SK-N-SH (cell line): ENCODE measurements around the gene PDE4D. TPM values are rescaled to one million over a fixed set of nuclear protein-coding genes. Genes with fewer than 3 reads are reported as not detected.

Experiments used
- CTCF ChIA-PET: fragments of 300-600, 350-600 bp; formaldehyde crosslinking; extraction: SDS; loops from one replicate; lab custom pipeline; 2021; lab: Yijun Ruan, JAX
- POLR2A ChIA-PET: fragments of 350-600 bp; sonication (Branson Sonifier 250); formaldehyde crosslinking; extraction: SDS; loops from one replicate; lab custom pipeline; 2020; ENCODE audit warnings: antibody characterized with exemption, inconsistent platforms; lab: Yijun Ruan, JAX
- DNase-seq: peaks from one replicate; pipeline ENCODE4 v3.0.0; 2012
- H2AFZ ChIP-seq: fragments of 200-600 bp; sonication (generic); 2 replicates; pipeline ENCODE4 v1.8.1; 2016; ENCODE audit warnings: antibody characterized with exemption, mild to moderate bottlenecking, low read depth
- H3F3A ChIP-seq: fragments of 200-600 bp; sonication (generic); replicated peaks from 2 replicates; pipeline ENCODE3; 2016; ENCODE audit warnings: antibody characterized with exemption, mild to moderate bottlenecking; ENCODE audit not compliant: insufficient read depth
- H3K27ac ChIP-seq, 2 experiments: fragments of 200-500 bp in 1 of 2; fragments of 200-600 bp in 1 of 2; sonication (Bioruptor generic) in 1 of 2; sonication (generic), shearing (Covaris generic) in 1 of 2; 2 replicates each; pipeline versions ENCODE4 v1.5.1 to v1.6.1; 2014 to 2016; ENCODE audit warnings: low read depth in 2 of 2, inconsistent platforms in 1 of 2, low read length in 1 of 2, mild to moderate bottlenecking in 1 of 2, mixed read lengths in 1 of 2
- H3K27me3 ChIP-seq: fragments of 200-600 bp; sonication (generic), shearing (Covaris generic); 2 replicates; pipeline ENCODE4 v1.6.1; 2016; ENCODE audit warnings: mixed run types; ENCODE audit not compliant: insufficient read depth
- H3K36me3 ChIP-seq, 2 experiments: fragments of 200-500 bp in 1 of 2; fragments of 200-600 bp in 1 of 2; sonication (Bioruptor generic) in 1 of 2; sonication (generic) in 1 of 2; replicated peaks in 1 of 2; 2 replicates each; pipeline versions ENCODE3 to v1.5.1; 2014 to 2016; ENCODE audit warnings: low read length in 1 of 2, mild to moderate bottlenecking in 1 of 2; ENCODE audit not compliant: insufficient read depth in 2 of 2, control insufficient read depth in 1 of 2
- H3K4me1 ChIP-seq, 2 experiments: fragments of 200-500 bp in 1 of 2; fragments of 200-600 bp in 1 of 2; sonication (Bioruptor generic) in 1 of 2; sonication (generic), shearing (Covaris generic) in 1 of 2; 2 replicates each; pipeline versions ENCODE4 v1.5.1 to v1.6.1; 2014 to 2016; ENCODE audit warnings: low read depth in 1 of 2, low read length in 1 of 2, mixed run types in 1 of 2; ENCODE audit not compliant: insufficient read depth in 2 of 2, control insufficient read depth in 1 of 2
- H3K4me2 ChIP-seq: fragments of 200-600 bp; sonication (generic), shearing (Covaris generic); 2 replicates; pipeline ENCODE4 v1.6.1; 2017; ENCODE audit warnings: mixed run types
- H3K4me3 ChIP-seq, 2 experiments: fragments of 200-500 bp in 1 of 2; fragments of 200-600 bp in 1 of 2; sonication (Bioruptor generic) in 1 of 2; sonication (generic), shearing (Covaris generic) in 1 of 2; 2 replicates each; pipeline versions ENCODE4 v1.5.1 to v1.8.1; 2014 to 2016; ENCODE audit warnings: low read depth in 2 of 2, inconsistent platforms in 1 of 2, low read length in 1 of 2, mild to moderate bottlenecking in 1 of 2, mixed read lengths in 1 of 2, moderate library complexity in 1 of 2
- H3K79me2 ChIP-seq: fragments of 200-600 bp; sonication (generic); 2 replicates; pipeline ENCODE4 v1.8.1; 2017; ENCODE audit warnings: mild to moderate bottlenecking; ENCODE audit not compliant: insufficient read depth
- H3K9ac ChIP-seq: fragments of 200-600 bp; sonication (generic); 2 replicates; pipeline ENCODE4 v1.6.1; 2017; ENCODE audit warnings: mixed run types
- H3K9me2 ChIP-seq: fragments of 200-600 bp; sonication (generic); 2 replicates; pipeline ENCODE4 v1.6.1; 2017; ENCODE audit warnings: mixed run types
- H3K9me3 ChIP-seq: fragments of 200-600 bp; sonication (generic); 2 replicates; pipeline ENCODE4 v1.6.1; 2017; ENCODE audit warnings: mixed run types, mild to moderate bottlenecking, moderate library complexity
- H4K20me1 ChIP-seq: fragments of 200-600 bp; sonication (generic); 2 replicates; pipeline ENCODE4 v1.6.1; 2017; ENCODE audit warnings: mild to moderate bottlenecking, mixed run types; ENCODE audit not compliant: insufficient read depth
- CTCF ChIP-seq: fragments of 200-600 bp; sonication (generic); IDR thresholded peaks from 2 replicates; pipeline ENCODE4 v1.6.1; 2017; ENCODE audit warnings: antibody characterized with exemption, mild to moderate bottlenecking, moderate library complexity
- ELF1 ChIP-seq: IDR thresholded peaks from 2 replicates; pipeline ENCODE4 v1.4.0; 2012
- EP300 ChIP-seq, 2 experiments: IDR thresholded peaks; 2 replicates each; pipeline versions ENCODE4 v1.4.0 to v1.6.1; 2012; ENCODE audit warnings: borderline replicate concordance in 1 of 2, low read depth in 1 of 2, low read length in 1 of 2
- FOSL2 ChIP-seq: IDR thresholded peaks from 2 replicates; pipeline ENCODE4 v1.4.0; 2012; ENCODE audit warnings: low read depth, mild to moderate bottlenecking, moderate library complexity, borderline replicate concordance
- FOXJ3 ChIP-seq: sonication (generic); formaldehyde crosslinking; IDR thresholded peaks from 2 replicates; pipeline ENCODE4 v1.5.1; 2020; ENCODE audit warnings: mild to moderate bottlenecking, missing genetic modification reagents
- GABPA ChIP-seq: IDR thresholded peaks from 2 replicates; pipeline ENCODE4 v1.4.0; 2012; ENCODE audit warnings: low read depth, mild to moderate bottlenecking
- GATA2 ChIP-seq: sonication (generic); formaldehyde crosslinking; IDR thresholded peaks from 2 replicates; pipeline ENCODE4 v1.5.0; 2020; ENCODE audit warnings: mild to moderate bottlenecking, missing genetic modification reagents
- JUND ChIP-seq: IDR thresholded peaks from 2 replicates; pipeline ENCODE4 v1.4.0; 2012
- NFIC ChIP-seq: IDR thresholded peaks from 2 replicates; pipeline ENCODE4 v1.4.0; 2012; ENCODE audit warnings: borderline replicate concordance
- POLR2AphosphoS5 ChIP-seq: IDR thresholded peaks from 2 replicates; pipeline ENCODE4 v1.6.1; 2012; ENCODE audit warnings: low read depth, low read length
- RFX5 ChIP-seq: IDR thresholded peaks from 2 replicates; pipeline ENCODE4 v1.6.1; 2012; ENCODE audit warnings: mild to moderate bottlenecking, improper control_type of control experiment, low read length
- RXRA ChIP-seq: IDR thresholded peaks from 2 replicates; pipeline ENCODE4 v1.4.0; 2012; ENCODE audit warnings: low read depth, mild to moderate bottlenecking, borderline replicate concordance
- SIN3A ChIP-seq: IDR thresholded peaks from 2 replicates; pipeline ENCODE4 v1.6.1; 2012; ENCODE audit warnings: low read depth, mild to moderate bottlenecking, low read length, moderate library complexity, borderline replicate concordance
- SMC3 ChIP-seq: IDR thresholded peaks from 2 replicates; pipeline ENCODE4 v1.6.1; 2012; ENCODE audit warnings: low read depth, low read length, improper control_type of control experiment
- TCF12 ChIP-seq: IDR thresholded peaks from 2 replicates; pipeline ENCODE4 v1.4.0; 2012
- TEAD4 ChIP-seq: IDR thresholded peaks from 2 replicates; pipeline ENCODE4 v1.4.0; 2012; ENCODE audit warnings: mild to moderate bottlenecking, borderline replicate concordance; ENCODE audit not compliant: insufficient read depth
- USF1 ChIP-seq: IDR thresholded peaks from 2 replicates; pipeline ENCODE4 v1.4.0; 2012; ENCODE audit warnings: low read depth, borderline replicate concordance
- USF2 ChIP-seq: fragments of 150-350 bp; IDR thresholded peaks from 2 replicates; pipeline ENCODE4 v1.6.1; 2017; ENCODE audit warnings: antibody characterized with exemption, low read length, low read depth, borderline replicate concordance
- WGBS: methylation state at CpG from one replicate; pipeline ENCODE4 v1.1.6; 2017; ENCODE audit warnings: low lambda C conversion rate; 5-methylcytosine and 5-hydroxymethylcytosine counted together
- polyA plus RNA-seq, 3 experiments: library from polyadenylated mRNA; depleted of rRNA; stranded (reverse); fragments of >200 nt; gene quantifications; 2 replicates each; pipeline ENCODE4 v1.2.3, GENCODE V29; 2012

PDE4D gene
- polyA plus RNA-seq, 1 of the 3 experiments (the other 2 are of a cell fraction): 2.4 TPM

GRCh38 chr5:59064293-59064692 lies 829.2 kb downstream of the PDE4D start:
- Histone ChIP-seq H3K27ac (no peak overlapping the region), H3K4me3 (no peak overlapping the region), H3K27me3 (no peaks in the 10 kb centered on the region), H3K9me3 (no peaks in the 10 kb centered on the region), H2AFZ (no peak overlapping the region), H3K4me1 (no peaks in the 10 kb centered on the region; a peak in 1 of 4 replicates), H3K36me3 (no peaks in the 10 kb centered on the region), H3K4me2 (no peak overlapping the region), H3K79me2 (no peaks in the 10 kb centered on the region), H3K9ac (no peak overlapping the region), H4K20me1 (no peaks in the 10 kb centered on the region), H3F3A (peaks cover 5% of the 10 kb centered on the region), H3K9me2 (no peaks in the 10 kb centered on the region)
- ChIA-PET POLR2A (no interaction called here), CTCF (no interaction called here)
- 70% methylated on average over 2 of the region's 2 CpGs for WGBS
- no peak for DNase-seq
- TF ChIP-seq CTCF (no peak), USF1 (no peak), TEAD4 (no peak), GABPA (no peak), FOXJ3 (CRISPR knock-in tag) (no peak), SMC3 (no peak), JUND (no peak), GATA2 (CRISPR knock-in tag) (no peak), POLR2AphosphoS5 (no peak), USF2 (no peak), EP300 (IDR thresholded peaks at IDR 0.05; ENCODE audit: borderline replicate concordance in 1 of 2, low read depth in 1 of 2, low read length in 1 of 2) (no peak), RFX5 (no peak), RXRA (no peak), NFIC (no peak), FOSL2 (no peak), TCF12 (no peak), SIN3A (no peak), ELF1 (no peak)
